Measurements from ENCODE around the gene FSTL4. TPM values are rescaled to one million over a fixed set of nuclear protein-coding genes. Genes with fewer than 3 reads are reported as not detected.

FSTL4 gene
- total and polyA plus RNA-seq, 2 experiments from 2014 or later = 1.4 to 2.8 TPM

GRCh38 chr5:133203317-133204305 is 408.7 kb downstream of the FSTL4 start:
- no peak overlapping the region for H2AFZ ChIP-seq
- H3K36me3 ChIP-seq (ENCODE audit: insufficient read depth) = no peaks in the 10 kb centered on the region
- Mint-ChIP-seq H3K27ac (no peak overlapping the region), H3K27me3 (ENCODE audit: insufficient read depth, low read depth, poor library complexity) (peaks cover under 1% of the 10 kb centered on the region), H3K36me3 (ENCODE audit: low read depth) (no peaks in the 10 kb centered on the region), H3K4me1 (no peaks in the 10 kb centered on the region), H3K4me3 (no peak overlapping the region), H3K9me3 (no peaks in the 10 kb centered on the region)
- no peak overlapping the region for H3K4me3 ChIP-seq
- no peaks in the 10 kb centered on the region for H3K79me2 ChIP-seq (replicated peaks; ENCODE audit: insufficient read depth)
- H4K20me1 ChIP-seq (replicated peaks; ENCODE audit: insufficient read depth) = no peaks in the 10 kb centered on the region
- no peak for ATAC-seq
- no peak overlapping the region for H3K27ac ChIP-seq (ENCODE audit: low read depth)
- no peaks in the 10 kb centered on the region for H3F3A ChIP-seq (replicated peaks; ENCODE audit: low read depth)
- no peak for TF ChIP-seq EZH2phosphoT487 (IDR thresholded peaks at IDR 0.05; ENCODE audit: unreplicated experiment)
- no peak for TF ChIP-seq NANOG (IDR thresholded peaks at IDR 0.05; ENCODE audit: borderline replicate concordance)
- no peak for TF ChIP-seq REST (IDR thresholded peaks at IDR 0.05; ENCODE audit: unreplicated experiment)
- TF ChIP-seq CTCF (conservative IDR thresholded peaks at IDR 0.05; ENCODE audit: low read depth in 2 of 2) = no peak
- no peak for TF ChIP-seq JUNB (IDR thresholded peaks at IDR 0.05; ENCODE audit: unreplicated experiment)
- no peak for TF ChIP-seq ETS1 (IDR thresholded peaks at IDR 0.05)
- TF ChIP-seq CREB1 (CRISPR knock-in tag; IDR thresholded peaks at IDR 0.05; ENCODE audit: low read depth) = no peak
- TF ChIP-seq ZNF462 (CRISPR knock-in tag; IDR thresholded peaks at IDR 0.05) = no peak
- TF ChIP-seq POLR2AphosphoS5 (IDR thresholded peaks at IDR 0.05; ENCODE audit: low read depth) = no peak
- no peak for TF ChIP-seq STAT1 (IDR thresholded peaks at IDR 0.05; ENCODE audit: unreplicated experiment)
- TF ChIP-seq ZNF114 (CRISPR knock-in tag; IDR thresholded peaks at IDR 0.05) = no peak
- no peak for TF ChIP-seq EZH2 (IDR thresholded peaks at IDR 0.05; ENCODE audit: low read depth, unreplicated experiment)
- TF ChIP-seq ZNF331 (CRISPR knock-in tag; IDR thresholded peaks at IDR 0.05; ENCODE audit: low read depth) = no peak
- DNase-seq (ENCODE audit: low spot score) = no peak
- no peak overlapping the region for H3K4me2 ChIP-seq
- H3K9me2 ChIP-seq (ENCODE audit: insufficient read depth) = no peaks in the 10 kb centered on the region
- no peaks in the 10 kb centered on the region for H3K4me1 ChIP-seq (ENCODE audit: insufficient read depth)
- no peaks in the 10 kb centered on the region for H3K27me3 ChIP-seq (ENCODE audit: insufficient read depth)
